Measurements from ENCODE around the gene NCBP2.

- no peak for TF ChIP-seq CTCF (IDR thresholded peaks at IDR 0.05; ENCODE audit: borderline replicate concordance, extremely low read depth, low read length, poor library complexity, severe bottlenecking)
- no peak for TF ChIP-seq EZH2 (IDR thresholded peaks at IDR 0.05; ENCODE audit: borderline replicate concordance, low read depth, low read length, severe bottlenecking)
These were observed 27.5 kb downstream of the NCBP2 start for GRCh38 chr3:196914866-196915265.
